HG03175 (cell line): Measurements from ENCODE around the gene FUOM.
A peak's percentile ranks its signal among the peaks of the same experiment; 100 is the strongest.
"Not testable (repeated sequence)": the region's sequence is repeated elsewhere in the genome, so short reads cannot be mapped to it uniquely, and the experiment has no call there.

Experiments used
- ATAC-seq: cut with Tn5 transposase; IDR thresholded peaks from one replicate; pipeline ENCODE4 v1.9.1; 2021; ENCODE audit warnings: mild to moderate bottlenecking, moderate library complexity; ENCODE audit not compliant: unreplicated experiment

FUOM gene

GRCh38 chr10:133388973-133389818, 31.4 kb upstream of the FUOM start:
- ATAC-seq: peak; percentile 90

- ATAC-seq: no peak
Observed at GRCh38 chr10:133388236-133388972, 30.6 kb upstream of the FUOM start.

DNA sequence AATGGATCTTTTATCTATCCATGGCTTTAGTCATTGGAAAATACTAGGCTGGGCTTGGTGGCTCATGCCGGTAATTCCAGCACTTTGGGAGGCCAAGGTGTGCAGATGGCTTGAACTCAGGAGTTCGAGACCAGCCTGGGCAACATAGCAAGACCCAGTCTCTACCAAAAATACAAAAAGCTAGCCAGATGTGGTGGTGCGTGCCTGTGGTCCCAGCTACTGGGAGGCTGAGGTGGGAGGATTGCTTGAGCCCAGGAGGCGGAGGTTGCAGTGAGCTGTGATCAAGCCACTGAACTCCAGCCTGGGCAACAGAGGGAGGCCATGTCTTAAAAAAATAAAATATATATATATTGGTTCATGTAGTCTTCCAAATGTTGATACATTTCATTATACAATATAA, 29.1 kb upstream of the FUOM start:
- not testable (repeated sequence) for ATAC-seq

GRCh38 chr10:133385214-133385613, 27.4 kb upstream of the FUOM start:
- ATAC-seq: no peak

DNA sequence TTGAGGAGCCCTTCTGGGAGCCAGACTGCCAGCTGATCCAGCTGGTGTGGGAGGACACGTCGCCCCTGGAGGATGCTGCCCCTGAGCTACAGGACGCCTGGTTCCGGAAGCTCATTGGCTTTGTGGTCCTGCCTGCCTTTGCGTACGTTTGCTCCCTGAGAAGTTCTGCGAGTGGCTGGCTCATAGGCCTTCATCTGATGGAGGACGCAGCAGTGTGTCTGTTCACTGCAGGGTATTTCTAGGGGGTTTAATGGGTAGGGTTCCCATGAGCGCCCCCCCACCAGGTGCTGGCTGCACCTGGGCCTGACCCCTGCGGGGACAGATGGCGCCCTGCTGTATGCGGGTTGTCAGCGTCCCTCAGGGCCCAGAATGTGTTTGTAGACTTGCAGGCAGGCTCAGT, 26.3 kb upstream of the FUOM start:
- ATAC-seq: no peak

- no peak for ATAC-seq
Observed at GRCh38 chr10:133383551-133383950, 25.7 kb upstream of the FUOM start.

DNA sequence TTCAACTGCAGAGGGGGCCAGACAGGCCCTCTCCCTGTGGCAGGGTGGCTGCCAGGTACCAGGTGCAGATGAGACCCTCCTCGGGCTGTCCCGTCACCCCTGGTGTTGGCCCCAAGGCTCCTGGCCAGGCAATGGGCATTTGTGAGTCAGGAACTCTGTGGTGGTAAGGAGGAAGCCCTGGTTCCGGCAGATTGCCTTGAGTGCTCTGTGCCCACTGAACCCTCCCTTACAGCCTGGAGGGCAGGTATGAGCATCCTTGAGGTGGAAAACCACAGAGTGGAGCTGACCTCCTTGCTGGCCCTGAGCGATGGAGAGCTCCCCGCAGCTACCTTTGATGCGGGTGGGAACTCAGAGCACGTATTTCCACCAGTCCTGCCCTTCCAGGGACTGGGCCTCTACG, 23.2 kb upstream of the FUOM start:
- no peak for ATAC-seq

- peak; percentile 10 for ATAC-seq
Observed at GRCh38 chr10:133379801-133380666, 22.2 kb upstream of the FUOM start.

DNA sequence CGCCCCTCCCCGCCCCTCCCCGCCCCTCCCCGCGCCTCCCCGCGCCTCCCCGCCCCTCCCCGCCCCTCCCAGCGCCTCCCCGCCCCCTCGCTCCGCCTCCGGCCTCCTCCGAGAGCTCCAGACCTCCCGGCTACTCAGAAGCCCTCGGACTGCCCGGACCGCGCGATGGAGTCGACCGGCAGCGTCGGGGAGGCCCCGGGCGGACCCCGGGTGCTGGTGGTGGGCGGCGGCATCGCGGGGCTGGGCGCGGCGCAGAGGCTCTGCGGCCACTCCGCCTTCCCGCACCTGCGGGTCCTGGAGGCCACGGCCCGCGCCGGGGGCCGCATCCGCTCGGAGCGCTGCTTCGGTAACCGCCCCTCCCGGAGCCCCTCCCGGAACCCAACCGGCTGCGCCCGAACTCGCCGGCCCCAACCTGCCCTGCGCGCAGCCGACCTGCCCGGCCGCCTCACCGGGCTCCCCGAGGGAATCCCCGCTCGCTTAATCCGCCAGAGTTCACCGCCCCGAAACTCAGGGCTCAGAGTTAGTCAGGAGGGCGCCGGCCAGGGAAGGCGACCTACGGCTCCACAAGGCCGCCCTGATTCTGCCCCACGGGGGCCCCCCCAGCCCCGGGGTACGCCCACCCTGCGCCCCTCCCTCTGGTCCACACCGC, 21.5 kb upstream of the FUOM start, which contains the start of gene PAOX:
PAOX (plus strand) TSS at position 111 of the 649 bp plus-strand sequence; CDS start at position 166, 55 bp downstream.
- peak; percentile 50 for ATAC-seq

DNA sequence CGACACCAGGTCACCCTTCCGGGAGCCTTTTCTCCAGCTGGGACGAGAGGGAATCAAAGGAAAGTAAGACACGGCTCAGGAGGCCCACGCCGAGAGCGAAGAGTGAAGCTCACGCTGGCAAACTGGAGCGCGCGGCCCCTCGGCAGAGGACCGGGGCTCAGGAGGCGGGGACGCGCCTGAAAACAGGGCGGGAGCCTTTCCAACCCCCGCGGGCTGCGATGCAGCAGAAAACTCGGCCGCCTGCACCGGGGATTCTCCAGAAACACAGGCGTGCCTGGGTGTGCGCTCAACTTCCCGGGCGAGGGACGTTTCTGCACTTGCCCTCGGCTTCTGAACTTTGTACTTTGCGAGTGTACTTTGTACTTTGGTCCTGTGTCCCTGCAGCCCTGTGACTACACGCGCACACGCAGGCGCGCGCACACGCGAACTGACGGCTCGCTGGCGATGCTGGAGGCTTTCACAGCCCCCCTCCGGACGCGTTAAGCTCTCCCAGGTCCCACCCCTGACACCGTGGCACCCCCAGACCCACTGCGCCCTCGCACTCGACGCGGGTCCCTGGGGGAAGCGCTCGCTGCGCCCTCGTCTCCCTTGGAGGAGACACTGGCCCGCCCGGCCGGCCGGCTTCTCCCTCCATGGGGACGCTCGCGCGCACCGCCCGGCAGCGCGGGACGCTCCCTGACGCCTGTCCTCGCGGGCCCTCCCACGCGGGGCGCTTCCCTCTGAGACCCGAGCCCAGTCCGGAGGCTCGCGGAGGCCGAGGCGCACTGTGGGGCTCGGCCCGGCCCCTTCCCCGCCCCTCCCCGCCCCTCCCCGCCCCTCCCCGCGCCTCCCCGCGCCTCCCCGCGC, 20.7 kb upstream of the FUOM start:
- ATAC-seq: peak; percentile 45

DNA sequence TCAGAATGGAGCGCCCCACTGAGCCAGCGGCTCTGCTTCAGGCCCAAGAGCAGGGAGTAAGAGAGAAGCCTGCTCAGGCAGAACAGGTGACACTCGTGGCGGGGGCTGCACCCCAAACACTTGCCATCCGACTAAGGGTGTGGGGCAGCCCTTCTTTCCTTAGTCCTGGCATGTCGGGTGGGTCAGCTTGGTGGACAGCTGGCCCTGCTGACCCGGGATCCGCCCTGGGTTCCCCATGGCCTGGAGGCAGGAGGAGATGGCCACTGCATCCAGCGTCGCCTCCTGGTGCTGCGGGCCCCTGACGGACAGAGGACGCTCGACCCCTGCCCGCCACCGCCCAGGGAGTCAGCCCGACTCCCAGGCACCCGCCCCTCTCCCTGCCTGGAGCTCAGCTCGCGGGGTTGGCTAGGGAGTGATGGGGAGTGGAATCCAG, 20.0 kb upstream of the FUOM start:
- ATAC-seq: no peak

GRCh38 chr10:133377025-133377817, 19.4 kb upstream of the FUOM start:
- no peak for ATAC-seq

- not testable (repeated sequence) for ATAC-seq
Observed at GRCh38 chr10:133376183-133376582, 18.4 kb upstream of the FUOM start.

DNA sequence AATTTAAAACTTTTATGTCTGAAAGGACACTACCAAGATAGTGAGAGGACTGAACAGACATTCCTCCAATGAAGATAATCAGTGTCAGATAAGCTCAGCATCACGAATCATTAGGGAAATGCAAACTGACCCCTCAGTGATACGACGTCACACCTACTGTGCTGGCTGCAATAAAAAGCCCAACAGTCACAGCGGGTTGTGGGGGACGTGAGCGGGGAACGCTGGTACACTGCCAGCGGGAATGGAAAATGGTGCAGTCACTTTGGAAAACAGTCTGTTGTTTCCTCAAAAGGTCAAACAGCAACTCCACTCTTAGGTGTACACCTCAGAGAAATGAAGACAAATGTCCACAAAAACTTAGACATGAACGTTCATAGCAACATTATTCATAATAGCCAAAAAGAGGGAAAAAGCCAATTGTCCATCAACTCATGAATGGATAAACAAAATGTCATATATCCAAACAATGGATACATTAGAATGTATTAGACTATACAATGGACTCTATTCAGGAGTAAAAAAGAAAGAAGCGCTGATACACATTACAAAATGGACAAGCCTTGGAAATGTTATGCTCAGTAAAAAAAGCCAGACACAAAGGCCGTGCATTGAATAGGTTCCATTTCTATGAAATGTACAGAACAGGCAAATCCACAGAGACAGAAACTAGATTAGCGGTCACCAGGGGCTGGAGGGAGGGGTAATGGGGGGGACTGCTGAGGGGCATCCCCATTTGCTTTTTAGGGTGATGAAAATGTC, 17.7 kb upstream of the FUOM start:
- no peak for ATAC-seq

GRCh38 chr10:133373174-133374090, 15.6 kb upstream of the FUOM start, which contains the start of gene ECHS1:
TSS of gene ECHS1 (minus strand) at chr10:133373354. CDS start at chr10:133373333, 21 bp downstream.
- peak; percentile 96 for ATAC-seq

GRCh38 chr10:133372507-133372906, 14.7 kb upstream of the FUOM start:
- no peak for ATAC-seq
